Measurements from ENCODE around the gene MTCL1. TPM values are rescaled to one million over a fixed set of nuclear protein-coding genes. Genes with fewer than 3 reads are reported as not detected.

The MTCL1 gene
- total RNA-seq, 1 experiment from 2014 or later, result 297 TPM

DNA sequence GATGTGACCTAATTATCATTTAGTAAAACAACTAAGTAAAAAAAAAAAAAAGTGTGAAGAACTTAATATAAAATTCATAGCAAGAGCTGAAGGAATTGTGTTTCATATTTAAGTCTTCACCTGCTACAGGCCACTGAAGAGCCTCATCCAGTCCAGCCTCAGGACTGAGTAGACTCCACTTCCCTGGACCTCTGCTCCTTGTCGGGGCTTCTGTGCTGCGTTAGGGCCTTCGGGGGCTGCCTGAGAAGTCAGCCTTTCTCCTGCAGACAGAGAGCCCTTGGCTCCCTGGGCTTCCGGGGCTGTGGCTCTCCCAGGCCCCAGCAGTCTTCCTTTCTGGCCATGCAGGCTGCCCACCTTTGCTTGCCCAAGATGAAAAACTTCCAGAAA, 95.5 kb downstream of the MTCL1 start:
- H3K4me3 Mint-ChIP-seq (ENCODE audit: low read depth, unreplicated experiment), result peak overlapping the region; percentile 48
- H3K36me3 Mint-ChIP-seq (ENCODE audit: insufficient read depth, unreplicated experiment), result peaks cover 72% of the 10 kb centered on the region
- TF ChIP-seq, protein P1, sequence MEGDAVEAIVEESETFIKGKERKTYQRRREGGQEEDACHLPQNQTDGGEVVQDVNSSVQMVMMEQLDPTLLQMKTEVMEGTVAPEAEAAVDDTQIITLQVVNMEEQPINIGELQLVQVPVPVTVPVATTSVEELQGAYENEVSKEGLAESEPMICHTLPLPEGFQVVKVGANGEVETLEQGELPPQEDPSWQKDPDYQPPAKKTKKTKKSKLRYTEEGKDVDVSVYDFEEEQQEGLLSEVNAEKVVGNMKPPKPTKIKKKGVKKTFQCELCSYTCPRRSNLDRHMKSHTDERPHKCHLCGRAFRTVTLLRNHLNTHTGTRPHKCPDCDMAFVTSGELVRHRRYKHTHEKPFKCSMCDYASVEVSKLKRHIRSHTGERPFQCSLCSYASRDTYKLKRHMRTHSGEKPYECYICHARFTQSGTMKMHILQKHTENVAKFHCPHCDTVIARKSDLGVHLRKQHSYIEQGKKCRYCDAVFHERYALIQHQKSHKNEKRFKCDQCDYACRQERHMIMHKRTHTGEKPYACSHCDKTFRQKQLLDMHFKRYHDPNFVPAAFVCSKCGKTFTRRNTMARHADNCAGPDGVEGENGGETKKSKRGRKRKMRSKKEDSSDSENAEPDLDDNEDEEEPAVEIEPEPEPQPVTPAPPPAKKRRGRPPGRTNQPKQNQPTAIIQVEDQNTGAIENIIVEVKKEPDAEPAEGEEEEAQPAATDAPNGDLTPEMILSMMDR (IDR thresholded peaks at IDR 0.05; ENCODE audit: unreplicated experiment), result no peak
- H3K27me3 Mint-ChIP-seq (ENCODE audit: unreplicated experiment), result no peaks in the 10 kb centered on the region
- BruUV-seq (replicated peaks), result no TSS peak
- H3K4me1 Mint-ChIP-seq (ENCODE audit: low read depth, unreplicated experiment), result peaks cover 80% of the 10 kb centered on the region
- peak overlapping the region; percentile 94 for H3K27ac Mint-ChIP-seq (ENCODE audit: unreplicated experiment)
- DNase-seq, result no peak
- intact Hi-C loops (cut with micrococcal nuclease; ENCODE audit: unreplicated experiment), result loop anchor here (2.0 kb wide), 1 partner anchor 70 kb away; no protein-coding TSS in a partner anchor
- CTCF ChIA-PET, result interaction anchor here (0.6 to 2.9 kb wide), 11 partner anchors 94 to 1481 kb away, joined by 3 to 19 read pairs (median 3); partner anchors contain the start of gene TWSG1
- H3K9me3 Mint-ChIP-seq (ENCODE audit: low read depth, unreplicated experiment), result no peaks in the 10 kb centered on the region

DNA sequence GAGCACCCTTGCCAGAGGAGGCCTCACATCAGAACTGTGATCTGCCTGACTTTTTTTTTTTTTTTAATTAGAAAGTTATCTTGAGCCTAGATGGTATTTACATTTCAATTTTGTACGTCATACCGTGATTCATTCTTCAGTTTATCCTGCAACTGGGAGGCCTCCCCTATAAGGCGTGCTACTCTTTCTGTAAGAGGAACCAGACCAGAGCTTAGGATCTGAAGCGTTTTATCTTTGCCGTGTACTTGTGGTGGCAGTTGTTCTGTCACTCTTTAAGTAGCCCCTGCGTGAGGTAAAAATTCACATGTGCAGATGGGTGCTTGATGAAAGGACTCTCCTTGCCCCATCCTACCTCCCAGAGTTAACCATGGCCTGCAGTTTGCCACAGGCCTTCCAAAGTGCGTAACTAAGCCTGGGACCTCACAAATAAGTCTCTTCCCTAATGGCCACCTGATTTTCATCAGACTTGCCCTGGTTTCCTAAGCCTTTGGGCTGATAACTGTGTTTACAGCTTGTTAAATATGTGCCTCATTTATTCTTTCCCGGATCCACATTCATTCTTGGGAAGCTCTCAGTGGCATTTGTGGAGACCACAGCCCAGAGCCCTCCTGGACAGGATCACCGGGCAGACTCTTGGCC, 96.0 kb downstream of the MTCL1 start:
- peaks cover 79% of the 10 kb centered on the region for H3K4me1 Mint-ChIP-seq (ENCODE audit: low read depth, unreplicated experiment)
- TF ChIP-seq, protein P1 (IDR thresholded peaks at IDR 0.05; ENCODE audit: unreplicated experiment), result no peak
- peak; percentile 45 for DNase-seq
- H3K27me3 Mint-ChIP-seq (ENCODE audit: unreplicated experiment), result no peaks in the 10 kb centered on the region
- H3K9me3 Mint-ChIP-seq (ENCODE audit: low read depth, unreplicated experiment), result no peaks in the 10 kb centered on the region
- CTCF ChIA-PET, result interaction anchor here (0.6 to 2.9 kb wide), 4 partner anchors 95 to 600 kb away, joined by 3 to 19 read pairs (median 4); no protein-coding TSS in a partner anchor
- H3K36me3 Mint-ChIP-seq (ENCODE audit: insufficient read depth, unreplicated experiment), result peaks cover 72% of the 10 kb centered on the region
- peak overlapping the region; percentile 48 for H3K4me3 Mint-ChIP-seq (ENCODE audit: low read depth, unreplicated experiment)
- H3K27ac Mint-ChIP-seq (ENCODE audit: unreplicated experiment), result peak overlapping the region; percentile 94
- intact Hi-C loops (cut with micrococcal nuclease; ENCODE audit: unreplicated experiment), result loop anchor here (2.0 kb wide), 1 partner anchor 71 kb away; no protein-coding TSS in a partner anchor
- TSS peak; percentile 41 for BruUV-seq (replicated peaks)

DNA sequence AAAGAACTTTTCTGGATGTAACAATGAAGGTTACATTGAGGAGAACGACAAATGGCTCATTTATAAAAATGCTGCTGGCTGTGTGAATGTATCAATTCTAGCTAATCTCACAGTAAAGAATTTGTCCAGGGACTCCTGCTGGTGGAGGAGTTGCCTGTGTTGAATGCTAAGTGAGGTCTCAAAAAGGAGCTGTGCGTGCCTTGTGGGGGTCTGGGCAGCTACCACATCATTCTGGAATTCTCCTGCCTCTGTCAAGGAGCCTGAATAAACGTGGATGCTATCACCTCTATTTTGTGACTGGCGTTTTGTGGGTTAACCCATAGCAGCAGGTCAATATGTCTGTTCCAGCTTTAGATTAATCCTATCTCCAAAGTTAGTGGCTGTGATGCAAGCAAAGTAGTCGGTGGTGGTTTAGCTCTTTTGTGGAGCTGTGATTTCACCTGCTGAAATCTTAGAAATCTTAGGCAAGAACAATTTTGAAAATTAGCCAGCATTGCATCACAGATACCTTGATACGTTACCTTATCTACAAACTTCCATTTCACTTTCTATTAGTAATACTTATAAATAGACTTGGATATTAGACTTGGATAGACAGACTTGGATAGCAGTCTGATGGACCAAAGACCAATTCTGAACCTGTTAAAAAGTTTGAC, 96.8 kb downstream of the MTCL1 start:
- peaks cover 72% of the 10 kb centered on the region for H3K4me1 Mint-ChIP-seq (ENCODE audit: low read depth, unreplicated experiment)
- peak overlapping the region; percentile 94 for H3K27ac Mint-ChIP-seq (ENCODE audit: unreplicated experiment)
- no TSS peak for BruUV-seq (replicated peaks)
- intact Hi-C loops (cut with micrococcal nuclease; ENCODE audit: unreplicated experiment), result no loop called here
- DNase-seq, result no peak
- TF ChIP-seq, protein P1 (IDR thresholded peaks at IDR 0.05; ENCODE audit: unreplicated experiment), result no peak
- no peaks in the 10 kb centered on the region for H3K27me3 Mint-ChIP-seq (ENCODE audit: unreplicated experiment)
- H3K9me3 Mint-ChIP-seq (ENCODE audit: low read depth, unreplicated experiment), result no peaks in the 10 kb centered on the region
- peaks cover 72% of the 10 kb centered on the region for H3K36me3 Mint-ChIP-seq (ENCODE audit: insufficient read depth, unreplicated experiment)
- CTCF ChIA-PET, result interaction anchor here (2.9 kb wide), 1 partner anchor 181 kb away, joined by 19 read pairs; no protein-coding TSS in a partner anchor
- H3K4me3 Mint-ChIP-seq (ENCODE audit: low read depth, unreplicated experiment), result no peak overlapping the region

DNA sequence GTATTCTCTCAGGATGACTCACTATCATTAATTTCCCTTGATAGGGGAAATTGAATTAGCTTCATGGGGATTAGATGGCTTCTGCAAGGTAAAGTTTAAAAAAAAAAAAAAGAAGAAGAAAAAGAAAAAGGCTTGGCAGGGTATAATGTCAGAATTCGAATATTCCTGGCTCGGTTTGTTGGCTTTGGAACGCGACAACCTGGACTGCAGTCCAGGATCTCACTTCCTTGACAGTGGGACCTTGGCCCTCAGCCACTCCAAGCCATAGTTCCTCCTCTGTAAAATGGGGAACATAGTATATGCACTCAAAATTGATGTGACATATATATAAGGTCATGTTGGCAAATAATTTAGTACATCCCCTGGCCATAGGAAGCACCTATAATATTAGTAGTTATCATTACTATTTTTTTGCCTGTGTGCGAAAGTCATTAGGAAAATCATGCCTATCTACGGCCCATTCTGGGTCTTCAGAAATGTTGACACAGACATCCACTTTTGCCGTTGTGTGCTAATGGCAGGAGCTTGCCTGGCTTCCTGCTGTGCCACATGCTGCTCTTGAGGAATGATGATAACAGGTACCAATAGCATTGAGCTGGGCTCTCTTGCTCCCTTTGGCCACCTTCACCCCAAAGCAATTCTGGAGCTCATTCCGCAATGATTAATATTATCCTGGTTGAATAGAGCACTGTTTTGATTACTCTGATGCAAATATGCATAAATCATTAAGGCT, 97.9 kb downstream of the MTCL1 start:
- TF ChIP-seq, protein P1 (IDR thresholded peaks at IDR 0.05; ENCODE audit: unreplicated experiment), result no peak
- Mint-ChIP-seq H3K4me1 (ENCODE audit: low read depth, unreplicated experiment) (peaks cover 64% of the 10 kb centered on the region), H3K27me3 (ENCODE audit: unreplicated experiment) (no peaks in the 10 kb centered on the region), H3K9me3 (ENCODE audit: low read depth, unreplicated experiment) (no peaks in the 10 kb centered on the region), H3K36me3 (ENCODE audit: insufficient read depth, unreplicated experiment) (peaks cover 76% of the 10 kb centered on the region), H3K4me3 (ENCODE audit: low read depth, unreplicated experiment) (no peak overlapping the region), H3K27ac (ENCODE audit: unreplicated experiment) (peak overlapping the region; percentile 59)
- intact Hi-C loops (cut with micrococcal nuclease; ENCODE audit: unreplicated experiment), result no loop called here
- CTCF ChIA-PET, result interaction anchor here (2.9 kb wide), 1 partner anchor 180 kb away, joined by 19 read pairs; no protein-coding TSS in a partner anchor
- no peak for DNase-seq
- no TSS peak for BruUV-seq (replicated peaks)

Measured in Calu3 (cell line).